HUES6 (cell line): Measurements from ENCODE around the gene PRRC2C.
"Not testable (repeated sequence)": the region's sequence is repeated elsewhere in the genome, so short reads cannot be mapped to it uniquely, and the experiment has no call there.

Experiments used
- H3K27ac ChIP-seq: 2 replicates; pipeline ENCODE4 v1.7.0; 2013; ENCODE audit warnings: low read depth, mild to moderate bottlenecking, low read length, inconsistent platforms
- H3K27me3 ChIP-seq: 2 replicates; pipeline ENCODE4 v1.6.1; 2013; ENCODE audit warnings: low read length; ENCODE audit not compliant: control insufficient read depth, insufficient read depth
- H3K36me3 ChIP-seq: 2 replicates; pipeline ENCODE4 v1.6.1; 2013; ENCODE audit warnings: low read length; ENCODE audit not compliant: control insufficient read depth, insufficient read depth
- H3K4me1 ChIP-seq: 2 replicates; pipeline ENCODE4 v1.6.1; 2013; ENCODE audit warnings: low read length; ENCODE audit not compliant: control insufficient read depth, insufficient read depth
- H3K4me3 ChIP-seq: 2 replicates; pipeline ENCODE4 v1.5.1; 2013; ENCODE audit warnings: low read depth, low read length
- H3K9ac ChIP-seq: one replicate; pipeline ENCODE4 v1.6.1; 2013; ENCODE audit warnings: mild to moderate bottlenecking, low read length
- H3K9me3 ChIP-seq: 2 replicates; pipeline ENCODE4 v1.6.1; 2013; ENCODE audit warnings: low read depth, low read length; ENCODE audit not compliant: control insufficient read depth, insufficient read depth

Gene PRRC2C

GRCh38 chr1:171583591-171584201, 98.4 kb downstream of the PRRC2C start:
- H3K36me3 ChIP-seq: peaks cover 95% of the 10 kb centered on the region

GRCh38 chr1:171585715-171586114, 100.4 kb downstream of the PRRC2C start:
- H3K27me3 ChIP-seq: no peaks in the 10 kb centered on the region
- H3K9me3 ChIP-seq: no peaks in the 10 kb centered on the region
- no peak overlapping the region for H3K4me3 ChIP-seq
- H3K9ac ChIP-seq: no peak overlapping the region
- H3K27ac ChIP-seq: no peak overlapping the region
- no peaks in the 10 kb centered on the region for H3K4me1 ChIP-seq
- H3K36me3 ChIP-seq: peaks cover 95% of the 10 kb centered on the region

More at GRCh38 chr1:171583591-171584201, 98.4 kb downstream of the PRRC2C start:
- Histone ChIP-seq H3K9ac (no peak overlapping the region), H3K4me3 (no peak overlapping the region), H3K4me1 (no peaks in the 10 kb centered on the region), H3K9me3 (no peaks in the 10 kb centered on the region), H3K27me3 (no peaks in the 10 kb centered on the region), H3K27ac (no peak overlapping the region)

GRCh38 chr1:171588230-171588629, 102.9 kb downstream of the PRRC2C start:
- Histone ChIP-seq H3K27ac (no peak overlapping the region), H3K9ac (no peak overlapping the region), H3K4me3 (no peak overlapping the region), H3K36me3 (peaks cover 93% of the 10 kb centered on the region), H3K4me1 (no peaks in the 10 kb centered on the region), H3K27me3 (no peaks in the 10 kb centered on the region), H3K9me3 (no peaks in the 10 kb centered on the region)

GRCh38 chr1:171590022-171590421, 104.7 kb downstream of the PRRC2C start:
- no peak overlapping the region for H3K27ac ChIP-seq
- peaks cover 83% of the 10 kb centered on the region for H3K36me3 ChIP-seq

GRCh38 chr1:171595324-171595723, 110.0 kb downstream of the PRRC2C start:
- no peak overlapping the region for H3K27ac ChIP-seq
- H3K4me3 ChIP-seq: no peak overlapping the region
- H3K9me3 ChIP-seq: no peaks in the 10 kb centered on the region
- peaks cover 35% of the 10 kb centered on the region for H3K36me3 ChIP-seq
- H3K27me3 ChIP-seq: no peaks in the 10 kb centered on the region
- H3K9ac ChIP-seq: no peak overlapping the region
- no peaks in the 10 kb centered on the region for H3K4me1 ChIP-seq

More at GRCh38 chr1:171590022-171590421, 104.7 kb downstream of the PRRC2C start:
- Histone ChIP-seq H3K27me3 (no peaks in the 10 kb centered on the region), H3K9me3 (no peaks in the 10 kb centered on the region), H3K9ac (no peak overlapping the region), H3K4me3 (no peak overlapping the region), H3K4me1 (no peaks in the 10 kb centered on the region)

GRCh38 chr1:171596119-171596518, 110.8 kb downstream of the PRRC2C start:
- peaks cover 27% of the 10 kb centered on the region for H3K36me3 ChIP-seq

GRCh38 chr1:171596705-171597104, 111.4 kb downstream of the PRRC2C start:
- H3K4me3 ChIP-seq: no peak overlapping the region
- H3K27ac ChIP-seq: no peak overlapping the region
- no peaks in the 10 kb centered on the region for H3K4me1 ChIP-seq
- H3K9ac ChIP-seq: no peak overlapping the region
- H3K36me3 ChIP-seq: peaks cover 21% of the 10 kb centered on the region
- H3K27me3 ChIP-seq: no peaks in the 10 kb centered on the region
- H3K9me3 ChIP-seq: no peaks in the 10 kb centered on the region

More at GRCh38 chr1:171596119-171596518, 110.8 kb downstream of the PRRC2C start:
- Histone ChIP-seq H3K27ac (no peak overlapping the region), H3K4me3 (no peak overlapping the region), H3K4me1 (no peaks in the 10 kb centered on the region), H3K9ac (no peak overlapping the region), H3K27me3 (no peaks in the 10 kb centered on the region), H3K9me3 (no peaks in the 10 kb centered on the region)

- Histone ChIP-seq H3K9me3 (no peaks in the 10 kb centered on the region), H3K27ac (no peak overlapping the region), H3K27me3 (no peaks in the 10 kb centered on the region), H3K9ac (no peak overlapping the region), H3K4me1 (no peaks in the 10 kb centered on the region), H3K4me3 (no peak overlapping the region), H3K36me3 (peaks cover 16% of the 10 kb centered on the region)
Measured at GRCh38 chr1:171597203-171597602, 111.9 kb downstream of the PRRC2C start.

GRCh38 chr1:171600310-171600709, 115.0 kb downstream of the PRRC2C start:
- not testable (repeated sequence) for H3K36me3 ChIP-seq, H3K9ac ChIP-seq, H3K27me3 ChIP-seq, H3K27ac ChIP-seq, H3K4me3 ChIP-seq, H3K4me1 ChIP-seq, H3K9me3 ChIP-seq

GRCh38 chr1:171600862-171601261, 115.5 kb downstream of the PRRC2C start:
- Histone ChIP-seq H3K36me3 (no peaks in the 10 kb centered on the region), H3K4me1 (peaks cover 5% of the 10 kb centered on the region; the same call in 1 of the 2 replicates), H3K27ac (no peak overlapping the region), H3K9ac (no peak overlapping the region), H3K27me3 (no peaks in the 10 kb centered on the region), H3K4me3 (no peak overlapping the region), H3K9me3 (no peaks in the 10 kb centered on the region)

GRCh38 chr1:171603042-171603441, 117.7 kb downstream of the PRRC2C start:
- H3K9me3 ChIP-seq, H3K4me3 ChIP-seq, H3K36me3 ChIP-seq, H3K27me3 ChIP-seq, H3K9ac ChIP-seq, H3K27ac ChIP-seq, H3K4me1 ChIP-seq: not testable (repeated sequence)
